Smooth muscle cell (in vitro differentiated cells): Measurements from ENCODE around the gene DDI1. TPM values are rescaled to one million over a fixed set of nuclear protein-coding genes. Genes with fewer than 3 reads are reported as not detected.
A peak's percentile ranks its signal among the peaks of the same experiment; 100 is the strongest.

ENCODE experiments used
- DNase-seq: peaks from one replicate; lab custom pipeline; 2025; ENCODE audit not compliant: unreplicated experiment; lab: John Stamatoyannopoulos, UW
- H2AFZ ChIP-seq: fragments of 200-600 bp; sonication (generic); 2 replicates; pipeline ENCODE4 v1.6.0; 2016; ENCODE audit warnings: antibody characterized with exemption, low read depth, mild to moderate bottlenecking
- H3F3A ChIP-seq: fragments of 200-600 bp; sonication (generic); 2 replicates; pipeline ENCODE4 v1.6.0; 2017; ENCODE audit warnings: antibody characterized with exemption, low read depth
- H3K27ac ChIP-seq: fragments of 200-600 bp; sonication (generic); 2 replicates; pipeline ENCODE4 v1.5.1; 2016; ENCODE audit warnings: low read depth, mild to moderate bottlenecking
- H3K27me3 ChIP-seq: fragments of 200-600 bp; sonication (generic); 2 replicates; pipeline ENCODE4 v1.6.1; 2016; ENCODE audit warnings: low read depth, mild to moderate bottlenecking
- H3K36me3 ChIP-seq: fragments of 200-600 bp; sonication (generic); 2 replicates; pipeline ENCODE4 v1.5.1; 2016; ENCODE audit warnings: low read depth
- H3K4me1 ChIP-seq: fragments of 200-600 bp; sonication (generic); 2 replicates; pipeline ENCODE4 v1.5.1; 2016; ENCODE audit warnings: low read depth
- H3K4me2 ChIP-seq: fragments of 200-600 bp; sonication (generic); 2 replicates; pipeline ENCODE4 v1.6.0; 2016; ENCODE audit warnings: mild to moderate bottlenecking
- H3K4me3 ChIP-seq: fragments of 200-600 bp; sonication (generic); 2 replicates; pipeline ENCODE4 v1.5.1; 2016; ENCODE audit warnings: mild to moderate bottlenecking
- H3K79me2 ChIP-seq: fragments of 200-600 bp; sonication (generic); 2 replicates; pipeline ENCODE4 v1.6.0; 2016; ENCODE audit warnings: low read depth, mild to moderate bottlenecking
- H3K9ac ChIP-seq: fragments of 200-600 bp; sonication (generic); 2 replicates; pipeline ENCODE4 v1.6.0; 2016; ENCODE audit warnings: low read depth
- H3K9me3 ChIP-seq: fragments of 200-600 bp; sonication (generic); replicated peaks from 2 replicates; pipeline ENCODE4 v1.5.1; 2016; ENCODE audit warnings: low read depth
- H4K20me1 ChIP-seq: fragments of 200-600 bp; sonication (generic); 2 replicates; pipeline ENCODE4 v1.6.0; 2016; ENCODE audit warnings: low read depth
- WGBS: methylation state at CpG from one replicate; pipeline ENCODE4 v1.1.7; 2016; ENCODE audit warnings: low lambda C conversion rate; 5-methylcytosine and 5-hydroxymethylcytosine counted together
- polyA plus RNA-seq: library from polyadenylated mRNA; unstranded; fragments of >200 nt; fragmentation: Nextera tagmentation; extraction: Ambion mirVana; gene quantifications from 2 replicates; pipeline ENCODE4 v1.2.1, GENCODE V29; 2016
- total RNA-seq: library from RNA; depleted of rRNA; stranded (reverse); fragments of >200 nt; gene quantifications from 2 replicates; pipeline ENCODE4 v1.2.3, GENCODE V29; 2014
- TF ChIP-seq, protein P1 (sequence below): fragments of 200-600 bp; sonication (generic); IDR thresholded peaks from 2 replicates; pipeline ENCODE4 v1.5.1; 2017; ENCODE audit warnings: borderline replicate concordance, mild to moderate bottlenecking, antibody characterized with exemption; ENCODE audit not compliant: insufficient read depth, poor library complexity, severe bottlenecking

DDI1 gene
- total and polyA plus RNA-seq, 2 experiments from 2014 or later, result not detected

DNA sequence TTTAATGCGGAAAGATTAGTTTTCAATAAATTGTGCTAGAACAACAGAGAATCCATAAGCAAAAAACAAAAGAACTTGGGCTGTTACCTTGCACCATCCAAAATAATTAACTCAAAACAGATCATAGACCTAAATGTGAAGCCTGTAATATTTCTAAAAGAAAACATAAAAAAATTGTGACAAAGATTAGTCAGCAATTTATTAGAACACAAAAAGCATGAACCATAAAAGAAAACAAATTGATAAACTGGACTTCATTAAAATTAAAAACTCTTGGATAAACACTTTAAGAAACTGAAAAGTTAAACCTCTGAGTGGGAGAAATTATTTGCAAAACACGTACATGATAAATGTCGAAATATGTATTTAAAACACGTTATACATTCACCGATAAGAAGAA, 21.5 kb downstream of the DDI1 start:
- WGBS, result 94% methylated on average over 5 of the region's 5 CpGs
- H3K27me3 ChIP-seq, result no peaks in the 10 kb centered on the region
- no peaks in the 10 kb centered on the region for H3F3A ChIP-seq
- no peaks in the 10 kb centered on the region for H4K20me1 ChIP-seq
- H2AFZ ChIP-seq, result no peak overlapping the region
- H3K36me3 ChIP-seq, result no peaks in the 10 kb centered on the region
- H3K4me1 ChIP-seq, result no peaks in the 10 kb centered on the region
- no peak overlapping the region for H3K9ac ChIP-seq
- TF ChIP-seq, protein P1, sequence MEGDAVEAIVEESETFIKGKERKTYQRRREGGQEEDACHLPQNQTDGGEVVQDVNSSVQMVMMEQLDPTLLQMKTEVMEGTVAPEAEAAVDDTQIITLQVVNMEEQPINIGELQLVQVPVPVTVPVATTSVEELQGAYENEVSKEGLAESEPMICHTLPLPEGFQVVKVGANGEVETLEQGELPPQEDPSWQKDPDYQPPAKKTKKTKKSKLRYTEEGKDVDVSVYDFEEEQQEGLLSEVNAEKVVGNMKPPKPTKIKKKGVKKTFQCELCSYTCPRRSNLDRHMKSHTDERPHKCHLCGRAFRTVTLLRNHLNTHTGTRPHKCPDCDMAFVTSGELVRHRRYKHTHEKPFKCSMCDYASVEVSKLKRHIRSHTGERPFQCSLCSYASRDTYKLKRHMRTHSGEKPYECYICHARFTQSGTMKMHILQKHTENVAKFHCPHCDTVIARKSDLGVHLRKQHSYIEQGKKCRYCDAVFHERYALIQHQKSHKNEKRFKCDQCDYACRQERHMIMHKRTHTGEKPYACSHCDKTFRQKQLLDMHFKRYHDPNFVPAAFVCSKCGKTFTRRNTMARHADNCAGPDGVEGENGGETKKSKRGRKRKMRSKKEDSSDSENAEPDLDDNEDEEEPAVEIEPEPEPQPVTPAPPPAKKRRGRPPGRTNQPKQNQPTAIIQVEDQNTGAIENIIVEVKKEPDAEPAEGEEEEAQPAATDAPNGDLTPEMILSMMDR, result no peak
- H3K9me3 ChIP-seq, result no peaks in the 10 kb centered on the region
- H3K4me2 ChIP-seq, result no peak overlapping the region
- no peak for DNase-seq
- no peak overlapping the region for H3K27ac ChIP-seq
- H3K4me3 ChIP-seq, result no peak overlapping the region
- no peaks in the 10 kb centered on the region for H3K79me2 ChIP-seq

DNA sequence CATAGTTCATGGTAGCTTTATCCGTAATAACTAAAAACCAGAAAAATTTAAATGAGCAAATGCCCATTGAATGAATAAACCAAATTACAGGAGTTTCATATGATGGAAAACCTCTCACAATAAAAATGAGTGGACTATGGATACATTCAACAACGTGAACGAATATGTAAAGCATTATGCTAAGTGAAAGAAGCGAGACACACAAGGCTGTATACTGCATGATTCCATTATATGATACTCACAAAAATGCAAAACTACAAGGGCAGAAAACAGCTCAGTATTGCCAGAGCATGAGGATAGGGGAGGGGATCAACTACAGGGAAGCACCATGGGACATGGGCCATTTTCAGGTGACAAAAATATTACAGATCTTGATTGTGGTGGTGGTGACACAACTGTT, 22.2 kb downstream of the DDI1 start:
- H3K27me3 ChIP-seq, result no peaks in the 10 kb centered on the region
- 97% methylated on average over 4 of the region's 4 CpGs for WGBS
- H3K4me2 ChIP-seq, result no peak overlapping the region
- H3K36me3 ChIP-seq, result no peaks in the 10 kb centered on the region
- no peak overlapping the region for H3K27ac ChIP-seq
- no peaks in the 10 kb centered on the region for H3K4me1 ChIP-seq
- no peaks in the 10 kb centered on the region for H3K79me2 ChIP-seq
- H3F3A ChIP-seq, result no peaks in the 10 kb centered on the region
- no peaks in the 10 kb centered on the region for H3K9me3 ChIP-seq
- no peaks in the 10 kb centered on the region for H4K20me1 ChIP-seq
- TF ChIP-seq, protein P1, result no peak
- H2AFZ ChIP-seq, result no peak overlapping the region
- no peak for DNase-seq
- no peak overlapping the region for H3K9ac ChIP-seq
- no peak overlapping the region for H3K4me3 ChIP-seq

DNA sequence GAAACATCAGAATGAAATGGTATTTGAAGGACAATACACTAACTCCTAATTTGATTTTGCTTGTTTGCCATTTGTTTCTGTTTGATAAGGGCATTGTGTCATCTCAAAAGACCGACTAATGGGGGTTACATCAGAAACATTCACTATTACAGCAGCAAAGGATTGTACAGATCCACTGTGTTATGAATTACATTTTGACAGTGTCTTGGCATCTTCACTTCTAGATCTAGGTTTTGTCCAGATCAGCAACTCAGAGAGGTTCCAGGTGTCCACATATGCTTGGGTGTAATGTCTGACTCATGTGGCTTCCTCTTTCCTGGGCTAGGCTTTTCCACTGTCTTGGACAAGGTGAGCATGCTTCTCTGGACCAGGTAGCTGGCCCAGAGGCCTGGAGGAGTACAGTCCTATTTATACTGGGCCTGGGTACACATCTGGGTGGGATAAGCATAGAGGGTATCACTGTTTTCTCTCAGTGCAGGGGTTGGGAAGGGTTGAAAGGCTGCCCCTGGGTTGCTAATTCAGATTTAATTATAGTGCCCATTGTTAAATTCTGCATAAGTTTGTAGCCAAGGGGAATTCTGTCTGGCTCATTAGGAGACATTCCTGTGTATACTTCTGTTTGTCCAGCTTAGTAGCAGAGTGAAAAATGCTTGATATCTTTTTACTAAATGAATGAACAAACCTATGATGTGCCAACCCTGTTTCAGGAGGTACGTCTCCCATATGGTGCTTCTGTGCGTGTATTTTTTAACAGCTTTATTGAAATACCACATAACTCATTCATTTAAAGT, 23.8 kb downstream of the DDI1 start:
- H3K27ac ChIP-seq, result no peak overlapping the region
- TF ChIP-seq, protein P1, result no peak
- H3K79me2 ChIP-seq, result no peaks in the 10 kb centered on the region
- no peaks in the 10 kb centered on the region for H3F3A ChIP-seq
- H2AFZ ChIP-seq, result no peak overlapping the region
- H3K9ac ChIP-seq, result no peak overlapping the region
- H3K36me3 ChIP-seq, result no peaks in the 10 kb centered on the region
- no peaks in the 10 kb centered on the region for H4K20me1 ChIP-seq
- WGBS, result 93% methylated on average over 3 of the region's 3 CpGs
- H3K4me1 ChIP-seq, result no peaks in the 10 kb centered on the region
- no peaks in the 10 kb centered on the region for H3K27me3 ChIP-seq
- H3K4me2 ChIP-seq, result no peak overlapping the region
- H3K9me3 ChIP-seq, result no peaks in the 10 kb centered on the region
- H3K4me3 ChIP-seq, result no peak overlapping the region
- no peak for DNase-seq

DNA sequence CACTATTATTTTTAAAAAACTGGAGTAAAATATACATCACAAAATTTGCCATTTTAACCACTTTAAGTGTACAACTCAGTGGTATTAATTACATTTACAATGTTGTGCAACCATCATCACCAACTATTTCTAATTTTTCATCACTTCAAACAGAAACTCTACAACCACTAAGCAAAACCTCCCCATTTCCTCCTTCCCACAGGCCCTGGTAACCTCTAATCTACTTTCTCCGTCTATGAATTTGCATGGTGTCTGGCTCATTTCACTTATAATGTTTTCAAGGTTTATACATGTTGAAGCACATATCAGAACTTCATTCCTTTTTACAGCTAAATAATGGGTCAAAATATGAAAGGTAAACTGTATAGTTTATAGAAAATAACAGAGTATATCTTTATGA, 24.4 kb downstream of the DDI1 start:
- Histone ChIP-seq H2AFZ (peak overlapping the region; percentile 24), H3K36me3 (no peaks in the 10 kb centered on the region), H3K79me2 (no peaks in the 10 kb centered on the region), H3K27ac (no peak overlapping the region), H3K9ac (no peak overlapping the region), H3K9me3 (no peaks in the 10 kb centered on the region), H3K27me3 (no peaks in the 10 kb centered on the region), H3K4me3 (no peak overlapping the region), H3F3A (no peaks in the 10 kb centered on the region), H3K4me2 (no peak overlapping the region), H4K20me1 (no peaks in the 10 kb centered on the region), H3K4me1 (no peaks in the 10 kb centered on the region)
- no peak for DNase-seq
- TF ChIP-seq, protein P1, result no peak
- 16% methylated on average over 1 of the region's 1 CpG for WGBS
